Keratinocyte (primary cell): ENCODE data around the gene TGIF1. TPM values are rescaled to one million over a fixed set of nuclear protein-coding genes. Genes with fewer than 3 reads are reported as not detected.

Source experiments
- DNase-seq: peaks from one replicate; pipeline ENCODE4 v3.0.0-alpha.2; 2011; ENCODE audit warnings: low read depth, missing footprints, low spot score
- FAIRE-seq: peaks from 2 replicates; lab custom pipeline; 2011; peaks lifted over from hg19 to GRCh38; lab: Jason Lieb, UNC
- H2AFZ ChIP-seq: 2 replicates; pipeline ENCODE4 v1.6.0; 2012; ENCODE audit warnings: low read length, control low read depth, inconsistent platforms; ENCODE audit not compliant: control insufficient read depth
- H3K27ac ChIP-seq: 2 replicates; pipeline ENCODE4 v1.5.1; 2011; ENCODE audit warnings: low read length; ENCODE audit not compliant: control insufficient read depth, insufficient read depth
- H3K27me3 ChIP-seq: 3 replicates; pipeline ENCODE4 v1.6.0; 2011; ENCODE audit warnings: low read length; ENCODE audit not compliant: control insufficient read depth, insufficient read depth; ENCODE audit errors: extremely low read depth
- H3K36me3 ChIP-seq, 2 experiments: 2 replicates in 1 of 2; 3 replicates in 1 of 2; pipeline ENCODE4 v1.5.1; 2011; ENCODE audit warnings: low read length in 2 of 2, mild to moderate bottlenecking in 1 of 2; ENCODE audit not compliant: control insufficient read depth in 2 of 2, insufficient read depth in 2 of 2; ENCODE audit errors: extremely low read depth in 1 of 2
- H3K4me1 ChIP-seq: 3 replicates; pipeline ENCODE4 v1.5.1; 2011; ENCODE audit warnings: low read length; ENCODE audit not compliant: control insufficient read depth, insufficient read depth; ENCODE audit errors: extremely low read depth
- H3K4me2 ChIP-seq: 3 replicates; pipeline ENCODE4 v1.6.0; 2011; ENCODE audit warnings: low read depth, low read length; ENCODE audit not compliant: control insufficient read depth, insufficient read depth; ENCODE audit errors: extremely low read depth
- H3K4me3 ChIP-seq, 3 experiments: fragments of 200-600 bp in 1 of 3; sonication (generic) in 1 of 3; 2 replicates in 2 of 3; 3 replicates in 1 of 3; pipeline ENCODE4 v1.5.1; 2011 to 2016; ENCODE audit warnings: low read length in 3 of 3, mild to moderate bottlenecking in 3 of 3, control low read depth in 2 of 3, inconsistent platforms in 1 of 3, low read depth in 1 of 3, mixed read lengths in 1 of 3, mixed run types in 1 of 3, moderate library complexity in 1 of 3; ENCODE audit not compliant: control insufficient read depth in 2 of 3, insufficient read depth in 2 of 3; ENCODE audit errors: extremely low read depth in 1 of 3
- H3K79me2 ChIP-seq: 2 replicates; pipeline ENCODE4 v1.6.0; 2012; ENCODE audit warnings: low read length; ENCODE audit not compliant: control insufficient read depth, insufficient read depth
- H3K9ac ChIP-seq: 3 replicates; pipeline ENCODE4 v1.6.0; 2011; ENCODE audit warnings: low read length; ENCODE audit not compliant: control insufficient read depth, insufficient read depth; ENCODE audit errors: extremely low read depth
- H3K9me1 ChIP-seq: 3 replicates; pipeline ENCODE4 v1.6.0; 2011; ENCODE audit warnings: low read length; ENCODE audit not compliant: control insufficient read depth, insufficient read depth; ENCODE audit errors: extremely low read depth
- H3K9me3 ChIP-seq: 2 replicates; pipeline ENCODE4 v1.5.1; 2012; ENCODE audit warnings: low read depth, low read length; ENCODE audit not compliant: control insufficient read depth
- H4K20me1 ChIP-seq: 3 replicates; pipeline ENCODE4 v1.6.0; 2011; ENCODE audit warnings: low read length; ENCODE audit not compliant: control insufficient read depth, insufficient read depth; ENCODE audit errors: extremely low read depth
- CTCF ChIP-seq, 3 experiments: IDR thresholded peaks in 1 of 3; conservative IDR thresholded peaks in 1 of 3; optimal IDR thresholded peaks in 1 of 3; 2 replicates in 2 of 3; 3 replicates in 1 of 3; pipeline versions ENCODE3 to v1.5.1; 2011; ENCODE audit warnings: low read length in 3 of 3, mild to moderate bottlenecking in 3 of 3, moderate library complexity in 2 of 3, control low read depth in 1 of 3, inconsistent platforms in 1 of 3; ENCODE audit not compliant: insufficient read depth in 2 of 3; ENCODE audit errors: extremely low read depth in 1 of 3
- EZH2 ChIP-seq: IDR thresholded peaks from one replicate; pipeline ENCODE4 v1.6.1; 2012; ENCODE audit warnings: inconsistent platforms, mild to moderate bottlenecking, low read length, moderate library complexity
- dilution Hi-C: fragments of 300-500 bp; cut with MboI; formaldehyde crosslinking; loops from one replicate; pipeline ENCODE4 v1.7.0; 2020; ENCODE audit warnings: low sequenced_read_pairs; ENCODE audit not compliant: extremely low pct_ligation_motif_present
- polyA plus RNA-seq, 5 experiments: library from polyadenylated mRNA; depleted of rRNA in 3 of 5; stranded (reverse) in 3 of 5; stranded (forward) in 1 of 5; unstranded in 1 of 5; fragments of >200 nt; gene quantifications; 1 replicate in 1 of 5; 2 replicates in 3 of 5; 3 replicates in 1 of 5; pipeline versions ENCODE4 v1.2.1 to v1.2.3, GENCODE V29; 2011 to 2012; ENCODE audit warnings: missing spikeins in 2 of 5, low read depth in 1 of 5, low replicate concordance in 1 of 5

The TGIF1 gene
- polyA plus RNA-seq, 1 donor (not counting 4 experiments of a cell fraction or from before 2014, with no cell fraction given): 115 TPM

- no peak for DNase-seq
- H3K36me3 ChIP-seq: no peaks in the 10 kb centered on the region
- no peak overlapping the region for H3K9ac ChIP-seq
- no peaks in the 10 kb centered on the region for H3K27me3 ChIP-seq
- H3K9me1 ChIP-seq: no peaks in the 10 kb centered on the region
- no peak for FAIRE-seq
- no peaks in the 10 kb centered on the region for H3K79me2 ChIP-seq
- TF ChIP-seq EZH2 (no peak), CTCF (optimal IDR thresholded peaks at IDR 0.05 in 1 of 3, IDR thresholded peaks at IDR 0.05 in 1 of 3, conservative IDR thresholded peaks at IDR 0.05 in 1 of 3; ENCODE audit: extremely low read depth in 1 of 3, insufficient read depth in 2 of 3, low read length in 3 of 3) (no peak)
- H2AFZ ChIP-seq: no peak overlapping the region
- no peak overlapping the region for H3K4me3 ChIP-seq
- H3K4me2 ChIP-seq: no peak overlapping the region
- dilution Hi-C loops: no loop called here
- no peaks in the 10 kb centered on the region for H4K20me1 ChIP-seq
- H3K27ac ChIP-seq: no peak overlapping the region
- H3K9me3 ChIP-seq: no peaks in the 10 kb centered on the region
- H3K4me1 ChIP-seq: peaks cover 17% of the 10 kb centered on the region
Observed at GRCh38 chr18:3444296-3444695, 5.7 kb upstream of the TGIF1 start.

- FAIRE-seq: no peak
- H3K9me1 ChIP-seq: no peaks in the 10 kb centered on the region
- dilution Hi-C loops: no loop called here
- no peaks in the 10 kb centered on the region for H4K20me1 ChIP-seq
- no peak for TF ChIP-seq EZH2
- TF ChIP-seq CTCF (optimal IDR thresholded peaks at IDR 0.05 in 1 of 3, IDR thresholded peaks at IDR 0.05 in 1 of 3, conservative IDR thresholded peaks at IDR 0.05 in 1 of 3; ENCODE audit: extremely low read depth in 1 of 3, insufficient read depth in 2 of 3, low read length in 3 of 3): no peak
- no peak overlapping the region for H3K27ac ChIP-seq
- DNase-seq: no peak
- H3K36me3 ChIP-seq: no peaks in the 10 kb centered on the region
- H3K27me3 ChIP-seq: no peaks in the 10 kb centered on the region
- H2AFZ ChIP-seq: no peak overlapping the region
- peaks cover 17% of the 10 kb centered on the region for H3K4me1 ChIP-seq
- no peak overlapping the region for H3K9ac ChIP-seq
- no peak overlapping the region for H3K4me3 ChIP-seq
- H3K79me2 ChIP-seq: no peaks in the 10 kb centered on the region
- no peaks in the 10 kb centered on the region for H3K9me3 ChIP-seq
- no peak overlapping the region for H3K4me2 ChIP-seq
Observed at GRCh38 chr18:3444954-3445353, 5.0 kb upstream of the TGIF1 start.
